Measurements from ENCODE around the gene TBX10. TPM values are rescaled to one million over a fixed set of nuclear protein-coding genes. Genes with fewer than 3 reads are reported as not detected.

The TBX10 gene
- total RNA-seq, 2 experiments from 2014 or later: not detected

GRCh38 chr11:67631853-67632174 lies 7.7 kb downstream of the TBX10 start:
- TF ChIP-seq CTCF (IDR thresholded peaks at IDR 0.05): no peak
- no peaks in the 10 kb centered on the region for H3K36me3 Mint-ChIP-seq (ENCODE audit: low read depth)
- POLR2A ChIA-PET: interaction anchor here (4.5 kb wide), 1 partner anchor 48 kb away, joined by 16 read pairs; the partner anchor contains the start of gene GSTP1
- DNase-seq (no peak), ATAC-seq (ENCODE audit: poor library complexity) (no peak)
- no peaks in the 10 kb centered on the region for H3K27me3 ChIP-seq (ENCODE audit: control insufficient read depth in 1 of 2, insufficient read depth in 2 of 2, low read length in 2 of 2)
- peaks cover 6% of the 10 kb centered on the region for H3K4me1 Mint-ChIP-seq (ENCODE audit: low read depth)
- H3K27me3 Mint-ChIP-seq: no peaks in the 10 kb centered on the region
- H3K4me3 ChIP-seq (ENCODE audit: low read length): no peak overlapping the region
- H3K4me1 ChIP-seq (ENCODE audit: insufficient read depth, low read length): peaks cover 22% of the 10 kb centered on the region
- H3K27ac ChIP-seq (ENCODE audit: low read depth in 1 of 2, low read length in 2 of 2): no peak overlapping the region
- H3K9me3 ChIP-seq (ENCODE audit: control insufficient read depth in 1 of 2, insufficient read depth in 1 of 2, low read length in 2 of 2): no peaks in the 10 kb centered on the region
- H3K4me3 Mint-ChIP-seq: peak overlapping the region; percentile 84
- H3K9me3 Mint-ChIP-seq: no peaks in the 10 kb centered on the region
- CTCF ChIA-PET: no interaction called here
- no peak overlapping the region for H3K27ac Mint-ChIP-seq
- intact Hi-C loops (cut with DNase I, micrococcal nuclease): loop anchor here in 1 of 2 experiments (2.0 kb wide), 1 partner anchor 173 kb away; no protein-coding TSS in a partner anchor
- H3K36me3 ChIP-seq (ENCODE audit: insufficient read depth, low read length): no peaks in the 10 kb centered on the region

GRCh38 chr11:67631411-67631810 lies 8.2 kb downstream of the TBX10 start:
- DNase-seq: peak in 2 of 14 experiments; percentile 33 to 37
- TF ChIP-seq CTCF (IDR thresholded peaks at IDR 0.05): no peak
- Histone ChIP-seq H3K4me1 (ENCODE audit: insufficient read depth, low read length) (peaks cover 22% of the 10 kb centered on the region), H3K4me3 (ENCODE audit: low read length) (no peak overlapping the region), H3K36me3 (ENCODE audit: insufficient read depth, low read length) (no peaks in the 10 kb centered on the region), H3K27me3 (ENCODE audit: control insufficient read depth in 1 of 2, insufficient read depth in 2 of 2, low read length in 2 of 2) (no peaks in the 10 kb centered on the region), H3K27ac (ENCODE audit: low read depth in 1 of 2, low read length in 2 of 2) (no peak overlapping the region), H3K9me3 (ENCODE audit: control insufficient read depth in 1 of 2, insufficient read depth in 1 of 2, low read length in 2 of 2) (no peaks in the 10 kb centered on the region)
- peak overlapping the region; percentile 89 for H3K27ac Mint-ChIP-seq
- ATAC-seq (ENCODE audit: poor library complexity): no peak
- intact Hi-C loops (cut with DNase I, micrococcal nuclease): loop anchor here in 1 of 2 experiments (2.0 kb wide), 1 partner anchor 173 kb away; no protein-coding TSS in a partner anchor
- peak overlapping the region; percentile 94 for H3K4me3 Mint-ChIP-seq
- CTCF ChIA-PET: interaction anchor here (3.1 to 3.7 kb wide), 2 partner anchors 17 to 28 kb away, joined by 28 to 38 read pairs; no protein-coding TSS in a partner anchor
- H3K27me3 Mint-ChIP-seq: no peaks in the 10 kb centered on the region
- H3K36me3 Mint-ChIP-seq (ENCODE audit: low read depth): no peaks in the 10 kb centered on the region
- peaks cover 6% of the 10 kb centered on the region for H3K4me1 Mint-ChIP-seq (ENCODE audit: low read depth)
- POLR2A ChIA-PET: interaction anchor here (3.0 to 4.5 kb wide), 2 partner anchors 17 to 48 kb away, joined by 16 to 27 read pairs; partner anchors contain the start of gene GSTP1
- no peaks in the 10 kb centered on the region for H3K9me3 Mint-ChIP-seq

- intact Hi-C loops (cut with DNase I, micrococcal nuclease): loop anchor here (1.0 to 2.0 kb wide), 2 partner anchors 17 to 174 kb away; no protein-coding TSS in a partner anchor
- H3K4me3 Mint-ChIP-seq: peak overlapping the region; percentile 94
- ChIA-PET CTCF (interaction anchor here (3.1 to 3.7 kb wide), 3 partner anchors 17 to 28 kb away, joined by 15 to 38 read pairs (median 28); no protein-coding TSS in a partner anchor), POLR2A (interaction anchor here (1.4 to 4.5 kb wide), 7 partner anchors 9 to 47 kb away, joined by 4 to 51 read pairs (median 16); partner anchors contain the start of genes ACY3 and GSTP1)
- H3K27ac Mint-ChIP-seq: peak overlapping the region; percentile 89
- no peaks in the 10 kb centered on the region for H3K27me3 Mint-ChIP-seq
- TF ChIP-seq CTCF (IDR thresholded peaks at IDR 0.05): peak; percentile 55
- Histone ChIP-seq H3K4me1 (ENCODE audit: insufficient read depth, low read length) (peaks cover 22% of the 10 kb centered on the region), H3K27me3 (ENCODE audit: control insufficient read depth in 1 of 2, insufficient read depth in 2 of 2, low read length in 2 of 2) (no peaks in the 10 kb centered on the region), H3K4me3 (ENCODE audit: low read length) (peak overlapping the region; percentile 90), H3K27ac (ENCODE audit: low read depth in 1 of 2, low read length in 2 of 2) (peak overlapping the region; percentile 61 to 92), H3K36me3 (ENCODE audit: insufficient read depth, low read length) (no peaks in the 10 kb centered on the region), H3K9me3 (ENCODE audit: control insufficient read depth in 1 of 2, insufficient read depth in 1 of 2, low read length in 2 of 2) (no peaks in the 10 kb centered on the region)
- ATAC-seq (ENCODE audit: poor library complexity): no peak
- no peaks in the 10 kb centered on the region for H3K36me3 Mint-ChIP-seq (ENCODE audit: low read depth)
- peak in 1 of 14 experiments; percentile 38 for DNase-seq
- H3K4me1 Mint-ChIP-seq (ENCODE audit: low read depth): peaks cover 6% of the 10 kb centered on the region
- no peaks in the 10 kb centered on the region for H3K9me3 Mint-ChIP-seq
Measured at GRCh38 chr11:67630943-67631331, 8.6 kb downstream of the TBX10 start.

All from CD4-positive, alpha-beta T cell (primary cell).